ENCODE measurements around the gene CFAP45.

DNA sequence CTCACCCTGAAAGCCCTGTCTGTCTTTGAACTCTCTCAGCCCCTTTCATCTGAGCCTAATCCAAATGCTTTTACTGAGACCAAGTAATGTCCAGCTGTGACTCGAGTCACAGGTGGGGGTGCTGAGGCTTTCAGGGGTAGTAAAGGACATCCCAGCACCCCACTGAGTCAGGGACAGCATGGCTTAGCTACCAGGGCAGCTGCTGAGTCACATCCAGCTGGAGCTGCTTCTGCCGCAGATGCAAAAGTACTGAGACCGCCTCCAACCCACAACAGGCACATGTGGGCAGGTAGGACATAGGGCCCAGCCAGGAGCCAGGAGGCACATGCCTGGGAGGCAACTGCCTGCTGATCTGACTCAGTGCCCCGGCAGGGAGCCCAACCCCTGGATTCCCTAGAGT, 30.8 kb downstream of the CFAP45 start:
- TF ChIP-seq, protein P1, sequence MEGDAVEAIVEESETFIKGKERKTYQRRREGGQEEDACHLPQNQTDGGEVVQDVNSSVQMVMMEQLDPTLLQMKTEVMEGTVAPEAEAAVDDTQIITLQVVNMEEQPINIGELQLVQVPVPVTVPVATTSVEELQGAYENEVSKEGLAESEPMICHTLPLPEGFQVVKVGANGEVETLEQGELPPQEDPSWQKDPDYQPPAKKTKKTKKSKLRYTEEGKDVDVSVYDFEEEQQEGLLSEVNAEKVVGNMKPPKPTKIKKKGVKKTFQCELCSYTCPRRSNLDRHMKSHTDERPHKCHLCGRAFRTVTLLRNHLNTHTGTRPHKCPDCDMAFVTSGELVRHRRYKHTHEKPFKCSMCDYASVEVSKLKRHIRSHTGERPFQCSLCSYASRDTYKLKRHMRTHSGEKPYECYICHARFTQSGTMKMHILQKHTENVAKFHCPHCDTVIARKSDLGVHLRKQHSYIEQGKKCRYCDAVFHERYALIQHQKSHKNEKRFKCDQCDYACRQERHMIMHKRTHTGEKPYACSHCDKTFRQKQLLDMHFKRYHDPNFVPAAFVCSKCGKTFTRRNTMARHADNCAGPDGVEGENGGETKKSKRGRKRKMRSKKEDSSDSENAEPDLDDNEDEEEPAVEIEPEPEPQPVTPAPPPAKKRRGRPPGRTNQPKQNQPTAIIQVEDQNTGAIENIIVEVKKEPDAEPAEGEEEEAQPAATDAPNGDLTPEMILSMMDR (IDR thresholded peaks at IDR 0.05): no peak
- no peak for TF ChIP-seq POLR2A (IDR thresholded peaks at IDR 0.05)

Measured in lower leg skin (tissue), 3 donors.